A549 (cell line): ENCODE results near the gene RIMBP2.

Source experiments
- CEBPB ChIP-seq, 2 experiments: fragments of >200 bp in 1 of 2; sonication (Bioruptor Twin) in 1 of 2; formaldehyde crosslinking in 1 of 2; IDR thresholded peaks; 2 replicates each; pipeline ENCODE4 v1.6.1; 2012 to 2016
- EHMT2 ChIP-seq: fragments of 200-600 bp; sonication (generic); IDR thresholded peaks from 2 replicates; pipeline ENCODE4 v1.6.1; 2016; ENCODE audit warnings: antibody characterized with exemption, low read depth, mild to moderate bottlenecking, moderate library complexity
- EP300 ChIP-seq, 2 experiments: fragments of >200 bp; sonication (Bioruptor Twin); formaldehyde crosslinking; IDR thresholded peaks; 2 replicates in 1 of 2; 3 replicates in 1 of 2; pipeline ENCODE4 v1.6.1; 2016 to 2017
- JUNB ChIP-seq: fragments of >200 bp; sonication (Bioruptor Twin); formaldehyde crosslinking; IDR thresholded peaks from 2 replicates; pipeline ENCODE4 v1.6.1; 2016
- KDM5A ChIP-seq: fragments of 200-600 bp; sonication (generic); IDR thresholded peaks from 2 replicates; pipeline ENCODE4 v1.6.1; 2016; ENCODE audit warnings: antibody characterized with exemption, mild to moderate bottlenecking
- MAFK ChIP-seq: fragments of 450-650 bp; IDR thresholded peaks from 2 replicates; pipeline ENCODE4 v1.6.1; 2014; ENCODE audit not compliant: partially characterized antibody
- POLR2A ChIP-seq: IDR thresholded peaks from 2 replicates; pipeline ENCODE4 v1.6.1; 2012; ENCODE audit warnings: mild to moderate bottlenecking, low read length
- RARB ChIP-seq: fragments of 250-450 bp; sonication (Bioruptor Pico); IDR thresholded peaks from 2 replicates; pipeline ENCODE4 v1.8.0; 2021; ENCODE audit warnings: mild to moderate bottlenecking, moderate library complexity
- RCOR1 ChIP-seq: fragments of 150-350 bp; IDR thresholded peaks from 2 replicates; pipeline ENCODE4 v1.6.1; 2014; ENCODE audit warnings: antibody characterized with exemption, low read length, low read depth
- RNF2 ChIP-seq: fragments of 200-600 bp; sonication (generic); IDR thresholded peaks from 2 replicates; pipeline ENCODE4 v1.6.1; 2016; ENCODE audit warnings: low read depth, mild to moderate bottlenecking, antibody characterized with exemption, moderate library complexity, borderline replicate concordance
- TF ChIP-seq, protein P1 (sequence below): fragments of >200 bp; sonication (Bioruptor Twin); formaldehyde crosslinking; IDR thresholded peaks from 3 replicates; pipeline ENCODE4 v1.5.1; 2016
- TF ChIP-seq, protein P2 (sequence below): fragments of 450-650 bp; IDR thresholded peaks from 2 replicates; pipeline ENCODE4 v1.6.1; 2014; ENCODE audit warnings: antibody characterized with exemption
- TF ChIP-seq, protein P3 (sequence below): fragments of >200 bp; sonication (Bioruptor Twin); formaldehyde crosslinking; IDR thresholded peaks from 3 replicates; pipeline ENCODE4 v1.6.1; 2016

DNA sequence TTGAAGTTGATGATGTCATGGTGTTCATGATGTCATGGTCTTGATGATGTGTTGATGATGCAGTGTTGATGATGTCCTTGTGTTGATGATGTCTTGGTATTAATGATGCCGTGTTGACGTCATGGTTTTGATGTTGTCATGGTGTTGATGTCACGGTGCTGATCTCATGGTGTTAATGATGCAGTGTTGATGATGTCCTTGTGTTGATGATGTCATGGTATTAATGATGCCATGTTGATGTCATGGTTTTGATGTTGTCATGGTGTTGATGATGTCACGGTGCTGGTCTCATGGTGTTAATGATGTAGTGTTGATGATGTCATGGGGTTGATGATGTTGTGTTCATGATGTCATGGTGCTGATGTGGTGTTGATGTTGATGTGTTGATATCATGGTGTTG lies 48.0 kb upstream of the RIMBP2 start:
- TF ChIP-seq CEBPB (IDR thresholded peaks at IDR 0.05) = no peak
- TF ChIP-seq, protein P1, sequence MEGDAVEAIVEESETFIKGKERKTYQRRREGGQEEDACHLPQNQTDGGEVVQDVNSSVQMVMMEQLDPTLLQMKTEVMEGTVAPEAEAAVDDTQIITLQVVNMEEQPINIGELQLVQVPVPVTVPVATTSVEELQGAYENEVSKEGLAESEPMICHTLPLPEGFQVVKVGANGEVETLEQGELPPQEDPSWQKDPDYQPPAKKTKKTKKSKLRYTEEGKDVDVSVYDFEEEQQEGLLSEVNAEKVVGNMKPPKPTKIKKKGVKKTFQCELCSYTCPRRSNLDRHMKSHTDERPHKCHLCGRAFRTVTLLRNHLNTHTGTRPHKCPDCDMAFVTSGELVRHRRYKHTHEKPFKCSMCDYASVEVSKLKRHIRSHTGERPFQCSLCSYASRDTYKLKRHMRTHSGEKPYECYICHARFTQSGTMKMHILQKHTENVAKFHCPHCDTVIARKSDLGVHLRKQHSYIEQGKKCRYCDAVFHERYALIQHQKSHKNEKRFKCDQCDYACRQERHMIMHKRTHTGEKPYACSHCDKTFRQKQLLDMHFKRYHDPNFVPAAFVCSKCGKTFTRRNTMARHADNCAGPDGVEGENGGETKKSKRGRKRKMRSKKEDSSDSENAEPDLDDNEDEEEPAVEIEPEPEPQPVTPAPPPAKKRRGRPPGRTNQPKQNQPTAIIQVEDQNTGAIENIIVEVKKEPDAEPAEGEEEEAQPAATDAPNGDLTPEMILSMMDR = no peak
- no peak for TF ChIP-seq RNF2
- TF ChIP-seq KDM5A = no peak
- TF ChIP-seq EP300 (IDR thresholded peaks at IDR 0.05) = no peak
- no peak for TF ChIP-seq MAFK
- TF ChIP-seq, protein P2, sequence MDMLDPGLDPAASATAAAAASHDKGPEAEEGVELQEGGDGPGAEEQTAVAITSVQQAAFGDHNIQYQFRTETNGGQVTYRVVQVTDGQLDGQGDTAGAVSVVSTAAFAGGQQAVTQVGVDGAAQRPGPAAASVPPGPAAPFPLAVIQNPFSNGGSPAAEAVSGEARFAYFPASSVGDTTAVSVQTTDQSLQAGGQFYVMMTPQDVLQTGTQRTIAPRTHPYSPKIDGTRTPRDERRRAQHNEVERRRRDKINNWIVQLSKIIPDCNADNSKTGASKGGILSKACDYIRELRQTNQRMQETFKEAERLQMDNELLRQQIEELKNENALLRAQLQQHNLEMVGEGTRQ = no peak
- no peak for TF ChIP-seq POLR2A
- TF ChIP-seq RARB (CRISPR knock-in tag) = no peak
- no peak for TF ChIP-seq RCOR1
- no peak for TF ChIP-seq EHMT2
- TF ChIP-seq, protein P3, sequence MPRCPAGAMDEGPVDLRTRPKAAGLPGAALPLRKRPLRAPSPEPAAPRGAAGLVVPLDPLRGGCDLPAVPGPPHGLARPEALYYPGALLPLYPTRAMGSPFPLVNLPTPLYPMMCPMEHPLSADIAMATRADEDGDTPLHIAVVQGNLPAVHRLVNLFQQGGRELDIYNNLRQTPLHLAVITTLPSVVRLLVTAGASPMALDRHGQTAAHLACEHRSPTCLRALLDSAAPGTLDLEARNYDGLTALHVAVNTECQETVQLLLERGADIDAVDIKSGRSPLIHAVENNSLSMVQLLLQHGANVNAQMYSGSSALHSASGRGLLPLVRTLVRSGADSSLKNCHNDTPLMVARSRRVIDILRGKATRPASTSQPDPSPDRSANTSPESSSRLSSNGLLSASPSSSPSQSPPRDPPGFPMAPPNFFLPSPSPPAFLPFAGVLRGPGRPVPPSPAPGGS = no peak
- no peak for TF ChIP-seq JUNB
